ENCODE measurements around the gene B4GALNT2.

DNA sequence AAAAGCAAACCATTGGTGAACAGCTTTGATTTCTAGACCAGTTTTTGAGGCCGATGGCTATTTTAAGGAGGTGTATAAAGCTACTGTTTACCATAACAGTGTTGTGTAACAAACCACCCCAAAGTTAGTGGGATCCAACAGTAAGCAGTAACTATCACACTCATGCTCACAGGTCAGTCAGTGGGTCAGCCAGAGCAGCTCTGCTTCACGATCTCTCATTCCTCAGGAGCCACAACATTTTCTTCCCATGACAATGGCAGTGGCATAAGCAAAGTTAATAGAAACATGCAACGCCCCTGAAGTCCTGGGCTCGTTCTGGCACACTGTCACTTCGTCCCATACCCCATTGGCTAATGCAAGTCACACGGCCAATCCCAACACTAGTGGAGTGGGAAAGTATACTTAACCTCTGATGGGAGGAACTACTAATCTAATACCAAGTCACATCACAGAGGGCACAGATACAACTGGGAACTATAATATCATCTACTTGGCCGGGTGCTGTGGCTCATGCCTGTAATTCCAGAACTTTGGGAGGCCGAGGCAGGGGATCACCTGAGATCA is 28.0 kb upstream of the B4GALNT2 start:
- TF ChIP-seq ZSCAN20 (CRISPR knock-in tag; IDR thresholded peaks at IDR 0.05) (no peak), EP300 (IDR thresholded peaks at IDR 0.05) (no peak)
- TF ChIP-seq, protein P1, sequence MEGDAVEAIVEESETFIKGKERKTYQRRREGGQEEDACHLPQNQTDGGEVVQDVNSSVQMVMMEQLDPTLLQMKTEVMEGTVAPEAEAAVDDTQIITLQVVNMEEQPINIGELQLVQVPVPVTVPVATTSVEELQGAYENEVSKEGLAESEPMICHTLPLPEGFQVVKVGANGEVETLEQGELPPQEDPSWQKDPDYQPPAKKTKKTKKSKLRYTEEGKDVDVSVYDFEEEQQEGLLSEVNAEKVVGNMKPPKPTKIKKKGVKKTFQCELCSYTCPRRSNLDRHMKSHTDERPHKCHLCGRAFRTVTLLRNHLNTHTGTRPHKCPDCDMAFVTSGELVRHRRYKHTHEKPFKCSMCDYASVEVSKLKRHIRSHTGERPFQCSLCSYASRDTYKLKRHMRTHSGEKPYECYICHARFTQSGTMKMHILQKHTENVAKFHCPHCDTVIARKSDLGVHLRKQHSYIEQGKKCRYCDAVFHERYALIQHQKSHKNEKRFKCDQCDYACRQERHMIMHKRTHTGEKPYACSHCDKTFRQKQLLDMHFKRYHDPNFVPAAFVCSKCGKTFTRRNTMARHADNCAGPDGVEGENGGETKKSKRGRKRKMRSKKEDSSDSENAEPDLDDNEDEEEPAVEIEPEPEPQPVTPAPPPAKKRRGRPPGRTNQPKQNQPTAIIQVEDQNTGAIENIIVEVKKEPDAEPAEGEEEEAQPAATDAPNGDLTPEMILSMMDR (IDR thresholded peaks at IDR 0.05), result no peak

Data from A549 (cell line).